ENCODE measurements around the gene ZMYM1.
"Not testable (repeated sequence)": the region's sequence is repeated elsewhere in the genome, so short reads cannot be mapped to it uniquely, and the experiment has no call there.

Gene ZMYM1

DNA sequence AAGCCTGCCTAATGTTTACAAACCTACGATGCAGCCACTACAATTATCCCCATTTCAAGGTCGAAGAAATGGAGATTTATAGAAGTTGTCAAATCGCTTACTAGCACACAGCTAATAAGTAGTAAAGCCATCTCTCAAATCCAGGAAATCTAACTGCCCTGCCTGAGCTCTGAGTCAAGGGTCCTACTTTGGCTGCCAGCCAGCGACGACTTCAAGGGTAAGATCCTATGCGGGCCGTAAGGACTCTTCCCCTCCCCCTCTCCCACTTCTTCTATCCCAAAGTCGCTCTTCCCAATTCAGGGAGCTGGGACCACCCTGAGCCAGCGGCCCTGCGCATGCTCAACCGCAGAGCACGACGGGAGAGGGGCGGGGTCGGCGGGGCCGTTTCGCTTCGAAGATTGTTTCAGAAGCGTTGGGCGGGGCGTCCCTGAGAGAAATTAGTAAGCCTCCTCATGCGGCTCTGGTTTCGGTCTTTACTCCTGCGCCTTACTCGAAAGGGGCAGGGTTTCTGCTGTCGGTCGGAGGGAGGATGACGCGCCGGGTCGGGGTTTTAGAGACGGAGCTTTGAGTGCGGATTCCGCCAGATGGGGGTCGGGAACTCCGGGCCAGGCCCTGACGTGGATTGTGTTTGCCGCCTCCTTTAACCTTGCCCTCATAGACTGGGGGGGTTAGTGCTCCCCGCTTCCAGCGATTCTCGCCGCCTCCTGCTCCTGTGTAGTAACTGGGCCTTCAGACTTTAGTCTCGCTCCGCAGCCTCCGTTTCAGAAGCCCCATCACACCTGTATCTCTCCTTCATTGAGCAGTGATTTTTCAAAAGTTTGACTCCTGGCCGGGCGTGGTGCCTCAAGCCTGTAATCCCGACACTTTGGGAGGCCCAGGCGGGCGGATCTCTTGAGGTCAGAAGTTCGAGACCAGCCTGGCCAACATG is at the start of gene ZMYM1:
Gene ZMYM1 (plus strand): TSS at position 383 of the 928 bp plus-strand sequence. CDS start 14,603 bp downstream, outside the sequence.
- DNase-seq (ENCODE audit: low spot score): peak; percentile 77

GRCh38 chr1:35029761-35030160 is 49.4 kb upstream of the ZMYM1 start:
- DNase-seq (ENCODE audit: low spot score): no peak

DNA sequence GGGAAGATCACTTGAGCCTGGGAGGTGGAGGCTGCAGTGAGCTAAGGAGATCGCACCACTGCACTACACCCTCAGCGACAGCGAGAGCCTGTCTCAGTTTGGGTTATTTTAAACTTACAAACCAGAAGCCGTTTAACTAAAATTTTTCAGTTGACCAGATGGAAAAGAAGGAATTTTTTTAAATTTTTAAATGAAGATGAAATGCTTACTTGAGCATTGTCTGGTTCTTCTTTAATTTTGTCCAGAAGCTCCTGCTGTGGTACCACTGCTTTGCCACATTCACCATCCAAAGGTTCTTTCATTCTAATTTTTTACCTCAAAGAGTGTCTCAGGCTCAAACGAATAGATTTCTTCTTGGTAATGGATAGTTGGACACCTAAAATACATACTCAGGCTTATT is 48.8 kb upstream of the ZMYM1 start:
- DNase-seq (ENCODE audit: low spot score): no peak

GRCh38 chr1:35030756-35031446 is 48.3 kb upstream of the ZMYM1 start:
- DNase-seq (ENCODE audit: low spot score): peak; percentile 56

- DNase-seq (ENCODE audit: low spot score): no peak
These were observed 46.8 kb upstream of the ZMYM1 start for GRCh38 chr1:35032384-35032739.

- DNase-seq (ENCODE audit: low spot score): no peak
These were observed 45.8 kb upstream of the ZMYM1 start for GRCh38 chr1:35033346-35033745.

DNA sequence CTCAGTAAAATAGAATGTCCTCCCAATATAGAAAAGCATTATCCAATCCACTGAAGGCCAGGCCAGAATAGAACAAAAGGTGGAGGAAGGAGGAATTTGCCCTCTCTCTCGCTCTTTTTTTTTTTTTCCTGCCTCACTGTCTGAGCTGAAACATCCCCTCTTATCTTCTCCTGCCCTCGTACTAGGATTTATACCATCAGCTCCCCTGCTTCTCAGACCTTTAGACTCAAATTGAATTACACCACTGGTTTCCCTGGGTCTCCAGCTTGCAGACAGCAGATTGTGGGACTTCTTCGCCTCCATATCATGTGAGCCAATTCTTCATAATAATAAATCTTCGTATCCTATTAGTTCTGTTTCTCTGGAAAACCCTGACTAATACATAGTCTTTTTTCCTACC is 42.6 kb upstream of the ZMYM1 start:
- DNase-seq (ENCODE audit: low spot score): no peak

DNA sequence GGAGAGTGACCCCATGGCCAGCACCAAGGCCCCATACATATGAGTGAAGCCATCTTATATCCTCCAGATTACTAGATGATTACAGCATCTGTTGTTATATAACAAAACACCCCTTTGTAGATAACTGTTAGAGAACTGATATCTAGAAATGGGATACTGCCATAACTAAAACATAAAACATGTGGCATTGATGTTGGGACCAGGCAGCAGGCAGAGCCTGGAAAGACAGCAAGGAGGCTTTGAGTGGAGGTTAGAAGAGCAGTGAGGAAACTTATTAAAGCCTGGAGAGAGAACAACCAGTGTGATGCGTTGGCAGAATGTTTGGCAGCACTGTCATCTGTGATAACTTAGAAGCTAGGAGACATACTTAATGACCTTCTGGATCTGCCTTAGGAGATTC is 42.0 kb upstream of the ZMYM1 start:
- no peak for DNase-seq (ENCODE audit: low spot score)

- no peak for DNase-seq (ENCODE audit: low spot score)
These were observed 40.5 kb upstream of the ZMYM1 start for GRCh38 chr1:35038723-35039122.

GRCh38 chr1:35043498-35043897 is 35.7 kb upstream of the ZMYM1 start:
- no peak for DNase-seq (ENCODE audit: low spot score)

DNA sequence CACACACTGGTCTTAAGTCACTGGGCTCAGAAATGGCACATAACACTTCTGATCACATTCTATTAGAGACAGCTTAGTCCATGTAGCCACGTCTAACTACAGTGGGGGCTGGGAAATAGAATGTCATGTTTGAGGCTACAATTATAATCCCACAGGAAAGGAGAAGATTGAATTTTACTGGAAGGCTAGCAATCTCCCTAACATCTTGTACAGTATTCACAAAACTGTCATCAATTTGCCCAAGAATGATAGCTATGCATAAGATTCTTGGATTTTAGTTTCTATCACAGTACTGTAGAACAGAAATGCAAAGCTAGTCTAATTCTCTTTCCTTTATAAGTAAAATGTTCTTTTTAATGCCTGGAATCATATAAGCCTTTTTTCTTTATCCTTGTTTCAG is 34.8 kb upstream of the ZMYM1 start:
- no peak for DNase-seq (ENCODE audit: low spot score)

DNA sequence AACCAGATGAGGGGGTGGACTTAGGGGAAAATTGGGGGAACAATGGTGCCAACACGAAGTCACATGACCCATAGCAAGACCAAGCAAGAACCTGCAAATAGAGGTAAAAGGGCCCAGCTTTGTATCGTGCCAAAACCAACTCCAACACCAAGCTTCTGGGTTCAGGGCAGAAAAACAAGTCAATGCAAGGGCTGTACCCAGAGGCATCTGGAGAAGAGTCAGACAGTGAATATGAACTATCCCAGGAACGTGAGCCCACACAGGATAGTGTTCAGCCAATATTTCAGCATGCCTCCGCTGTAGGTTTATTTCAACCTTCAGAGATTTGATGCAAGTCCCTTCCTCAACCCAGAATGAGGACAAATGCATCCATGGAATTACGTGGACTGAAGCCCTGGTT is 32.5 kb upstream of the ZMYM1 start:
- no peak for DNase-seq (ENCODE audit: low spot score)

DNA sequence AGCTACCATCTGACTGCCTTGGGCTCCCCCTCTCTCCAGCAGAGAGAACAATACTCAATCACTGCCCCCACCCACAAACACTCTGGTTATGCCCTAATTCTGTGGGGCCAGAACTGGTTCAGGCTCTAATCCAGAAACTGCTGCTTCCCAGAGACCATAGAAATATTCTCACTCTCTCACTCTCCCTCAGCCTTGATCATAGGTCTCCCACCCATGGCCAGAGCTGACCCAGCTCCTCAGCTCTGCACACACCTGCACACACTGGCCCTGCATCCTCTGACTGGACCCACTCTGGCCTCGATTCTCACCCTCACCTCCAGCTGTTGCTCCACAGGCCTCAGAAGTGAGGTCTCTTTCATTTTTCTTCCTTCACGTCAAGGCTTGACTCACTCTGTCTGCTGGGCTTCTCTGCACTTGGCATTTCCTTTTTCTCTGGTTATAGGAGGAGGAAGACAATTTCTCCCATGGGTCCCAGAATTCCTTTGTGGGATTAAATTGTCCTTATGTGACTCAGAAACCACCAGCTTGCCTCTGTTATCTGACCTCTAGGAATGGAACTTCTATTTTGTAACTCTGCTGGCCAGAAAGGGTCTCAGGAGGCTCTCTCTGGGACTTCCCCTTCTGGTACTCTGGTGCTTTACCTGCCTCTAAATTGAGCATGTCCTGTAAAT is 31.9 kb upstream of the ZMYM1 start:
- peak; percentile 75 for DNase-seq (ENCODE audit: low spot score)

GRCh38 chr1:35049116-35049515 is 30.1 kb upstream of the ZMYM1 start:
- DNase-seq (ENCODE audit: low spot score): no peak

- no peak for DNase-seq (ENCODE audit: low spot score)
These were observed 25.8 kb upstream of the ZMYM1 start for GRCh38 chr1:35053433-35053832.

GRCh38 chr1:35054282-35054681 is 24.9 kb upstream of the ZMYM1 start:
- not testable (repeated sequence) for DNase-seq (ENCODE audit: low spot score)

DNA sequence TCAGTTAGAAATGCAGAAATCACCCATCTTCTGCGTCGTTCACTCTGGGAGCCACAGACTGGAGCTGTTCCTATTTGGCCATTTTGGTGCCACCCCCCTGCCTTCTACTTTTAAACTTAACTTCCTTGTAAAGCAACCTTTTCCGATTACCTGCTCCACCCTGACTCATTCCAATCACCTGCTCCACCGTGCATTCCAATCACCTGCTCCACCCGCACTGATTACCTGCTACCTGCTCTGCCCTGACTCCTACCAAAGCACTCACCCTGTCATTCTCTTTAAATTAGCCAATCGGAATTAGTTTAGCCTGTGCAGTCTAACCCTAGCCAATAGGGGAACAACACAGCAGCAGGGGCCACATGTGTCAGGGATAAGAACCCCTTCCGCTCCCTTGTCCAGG is 20.9 kb upstream of the ZMYM1 start:
- DNase-seq (ENCODE audit: low spot score): not testable (repeated sequence)

- DNase-seq (ENCODE audit: low spot score): no peak
These were observed 20.2 kb upstream of the ZMYM1 start for GRCh38 chr1:35058988-35059387.

GRCh38 chr1:35062518-35063196 is 16.5 kb upstream of the ZMYM1 start:
- peak; percentile 86 for DNase-seq (ENCODE audit: low spot score)

- no peak for DNase-seq (ENCODE audit: low spot score)
These were observed 14.9 kb upstream of the ZMYM1 start for GRCh38 chr1:35064265-35064664.

DNA sequence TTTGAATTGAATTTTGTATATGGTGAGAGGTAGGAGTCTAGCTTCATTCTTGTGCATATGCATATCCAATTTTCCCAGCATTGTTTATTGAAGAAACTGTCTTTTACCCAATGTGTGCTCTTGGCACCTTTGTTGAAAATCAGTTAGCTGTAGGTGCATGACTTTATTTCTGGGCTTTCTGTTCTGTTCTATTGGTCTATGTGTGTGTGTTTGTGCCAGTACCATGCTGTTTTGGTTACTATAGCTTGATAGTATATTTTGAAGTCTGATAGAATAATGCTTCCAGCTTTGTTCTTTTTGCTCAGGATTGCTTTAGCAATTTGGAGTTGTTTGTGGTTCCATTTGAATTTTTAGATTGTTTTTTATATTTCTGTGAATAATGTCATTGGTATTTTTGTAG is 9.4 kb upstream of the ZMYM1 start:
- DNase-seq (ENCODE audit: low spot score): no peak

DNA sequence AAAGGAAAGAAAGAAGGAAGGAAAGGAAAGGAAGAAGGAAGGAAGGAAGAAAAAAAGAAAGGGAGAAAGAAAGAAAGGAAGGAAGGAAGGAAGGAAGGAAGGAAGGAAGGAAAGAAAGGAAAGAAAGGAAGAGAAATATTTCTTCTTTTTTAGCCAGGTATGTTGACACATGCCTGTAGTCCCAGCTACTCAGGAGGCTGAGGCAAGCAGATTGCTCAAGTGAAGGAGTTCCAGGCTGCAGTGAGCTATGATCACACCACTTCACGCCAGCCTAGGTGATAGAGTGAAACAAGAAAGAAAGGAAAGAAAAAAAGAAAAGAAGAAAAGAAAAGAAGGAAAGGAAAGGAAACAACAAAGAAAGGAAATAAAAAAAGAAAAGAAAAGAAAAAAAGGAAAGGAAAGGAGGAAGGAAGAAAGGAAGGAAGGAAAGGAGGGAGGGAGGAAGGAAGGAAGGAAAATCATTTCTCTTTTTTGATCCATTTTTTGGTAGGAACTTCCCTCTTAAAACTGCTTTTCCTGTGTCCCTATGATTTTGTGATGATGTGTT is 5.8 kb upstream of the ZMYM1 start:
- DNase-seq (ENCODE audit: low spot score): no peak

Data from kidney capillary endothelial cell (primary cell).